SJCRH30 (cell line): ENCODE results near the gene OSBP. TPM values are rescaled to one million over a fixed set of nuclear protein-coding genes. Genes with fewer than 3 reads are reported as not detected.
"Not testable (repeated sequence)": the region's sequence is repeated elsewhere in the genome, so short reads cannot be mapped to it uniquely, and the experiment has no call there.

Source experiments
- DNase-seq, 2 experiments: peaks; one replicate each; pipeline ENCODE4 v3.0.0-alpha.2; 2015 to 2020
- H3K27ac ChIP-seq: fragments of 250-450 bp; sonication (Bioruptor Pico); 2 replicates; pipeline ENCODE4 v1.5.1; 2020; ENCODE audit warnings: mild to moderate bottlenecking, moderate library complexity
- H3K27me3 ChIP-seq: fragments of 250-450 bp; sonication (Bioruptor Pico); 2 replicates; pipeline ENCODE4 v1.5.1; 2020; ENCODE audit warnings: mild to moderate bottlenecking, moderate library complexity
- H3K36me3 ChIP-seq: fragments of 250-450 bp; sonication (Bioruptor Pico); 2 replicates; pipeline ENCODE4 v1.5.1; 2020; ENCODE audit warnings: mild to moderate bottlenecking, moderate library complexity
- H3K4me1 ChIP-seq: fragments of 250-450 bp; sonication (Bioruptor Pico); 2 replicates; pipeline ENCODE4 v1.5.1; 2020; ENCODE audit warnings: mild to moderate bottlenecking, moderate library complexity
- H3K4me3 ChIP-seq: fragments of 250-450 bp; sonication (Bioruptor Pico); 2 replicates; pipeline ENCODE4 v1.5.1; 2020; ENCODE audit warnings: mild to moderate bottlenecking, moderate library complexity
- H3K9me3 ChIP-seq: fragments of 250-450 bp; sonication (Bioruptor Pico); replicated peaks from 2 replicates; pipeline ENCODE4 v1.5.1; 2020; ENCODE audit warnings: mild to moderate bottlenecking, moderate library complexity
- total RNA-seq: library from RNA; depleted of rRNA; stranded (reverse); fragments of >200 nt; shearing (Covaris generic); gene quantifications from 2 replicates; pipeline ENCODE4 v1.2.3, GENCODE V29; 2014; rRNA removed

OSBP gene
- 17.2 and 20.0 TPM in 2 replicates for total RNA-seq

GRCh38 chr11:59615637-59616395 lies at the start of gene OSBP:
TSS of gene OSBP (minus strand) at chr11:59615774. CDS start at chr11:59615664, 110 bp downstream.
- Histone ChIP-seq H3K36me3 (no peaks in the 10 kb centered on the region), H3K27ac (peak within 1 kb of the TSS; percentile 29), H3K4me3 (peak within 1 kb of the TSS; percentile 83), H3K9me3 (no peaks in the 10 kb centered on the region), H3K4me1 (peaks cover 9% of the 10 kb centered on the region; the same call in 1 of the 2 replicates), H3K27me3 (no peaks in the 10 kb centered on the region)
- peak; percentile 98 to 99 for DNase-seq

- Histone ChIP-seq H3K36me3 (peaks cover 72% of the 10 kb centered on the region), H3K4me3 (no peak overlapping the region), H3K27ac (no peak overlapping the region), H3K4me1 (no peaks in the 10 kb centered on the region), H3K27me3 (no peaks in the 10 kb centered on the region), H3K9me3 (no peaks in the 10 kb centered on the region)
- no peak for DNase-seq
Observed at GRCh38 chr11:59660621-59661020, 45.0 kb upstream of the OSBP start.

GRCh38 chr11:59659981-59660380 lies 44.4 kb upstream of the OSBP start:
- H3K36me3 ChIP-seq = peaks cover 74% of the 10 kb centered on the region
- DNase-seq = no peak
- no peaks in the 10 kb centered on the region for H3K9me3 ChIP-seq
- H3K4me3 ChIP-seq = no peak overlapping the region
- H3K4me1 ChIP-seq = no peaks in the 10 kb centered on the region
- no peak overlapping the region for H3K27ac ChIP-seq
- no peaks in the 10 kb centered on the region for H3K27me3 ChIP-seq

GRCh38 chr11:59658036-59658435 lies 42.5 kb upstream of the OSBP start:
- Histone ChIP-seq H3K27ac (no peak overlapping the region), H3K4me1 (no peaks in the 10 kb centered on the region), H3K9me3 (no peaks in the 10 kb centered on the region), H3K36me3 (peaks cover 75% of the 10 kb centered on the region), H3K27me3 (no peaks in the 10 kb centered on the region), H3K4me3 (no peak overlapping the region)
- no peak for DNase-seq

GRCh38 chr11:59654893-59655292 lies 39.3 kb upstream of the OSBP start:
- Histone ChIP-seq H3K9me3 (no peaks in the 10 kb centered on the region), H3K27me3 (no peaks in the 10 kb centered on the region), H3K4me3 (no peak overlapping the region), H3K27ac (no peak overlapping the region), H3K36me3 (peaks cover 77% of the 10 kb centered on the region), H3K4me1 (no peaks in the 10 kb centered on the region)
- DNase-seq = no peak

GRCh38 chr11:59647245-59647980 lies 31.8 kb upstream of the OSBP start:
- H3K36me3 ChIP-seq = peaks cover 79% of the 10 kb centered on the region
- H3K9me3 ChIP-seq = no peaks in the 10 kb centered on the region
- H3K4me1 ChIP-seq = no peaks in the 10 kb centered on the region
- no peak overlapping the region for H3K27ac ChIP-seq
- no peak overlapping the region for H3K4me3 ChIP-seq
- H3K27me3 ChIP-seq = no peaks in the 10 kb centered on the region
- DNase-seq = no peak

GRCh38 chr11:59644528-59644927 lies 29.0 kb upstream of the OSBP start:
- Histone ChIP-seq H3K4me1 (no peaks in the 10 kb centered on the region), H3K27ac (no peak overlapping the region), H3K9me3 (no peaks in the 10 kb centered on the region), H3K4me3 (no peak overlapping the region), H3K36me3 (peaks cover 83% of the 10 kb centered on the region), H3K27me3 (no peaks in the 10 kb centered on the region)
- DNase-seq = no peak

- Histone ChIP-seq H3K4me1 (no peaks in the 10 kb centered on the region), H3K36me3 (peaks cover 81% of the 10 kb centered on the region), H3K4me3 (no peak overlapping the region), H3K27ac (no peak overlapping the region), H3K9me3 (no peaks in the 10 kb centered on the region), H3K27me3 (no peaks in the 10 kb centered on the region)
- DNase-seq = no peak
Observed at GRCh38 chr11:59643390-59643789, 27.8 kb upstream of the OSBP start.

- no peaks in the 10 kb centered on the region for H3K27me3 ChIP-seq
- no peak for DNase-seq
- H3K9me3 ChIP-seq = no peaks in the 10 kb centered on the region
- H3K27ac ChIP-seq = no peak overlapping the region
- H3K36me3 ChIP-seq = peaks cover 80% of the 10 kb centered on the region
- no peak overlapping the region for H3K4me3 ChIP-seq
- no peaks in the 10 kb centered on the region for H3K4me1 ChIP-seq
Observed at GRCh38 chr11:59641156-59641555, 25.6 kb upstream of the OSBP start.

GRCh38 chr11:59630493-59630892 lies 14.9 kb upstream of the OSBP start:
- Histone ChIP-seq H3K36me3 (no peaks in the 10 kb centered on the region), H3K27ac (no peak overlapping the region), H3K27me3 (no peaks in the 10 kb centered on the region), H3K9me3 (no peaks in the 10 kb centered on the region), H3K4me1 (no peaks in the 10 kb centered on the region), H3K4me3 (no peak overlapping the region)
- DNase-seq = no peak

- Histone ChIP-seq H3K4me1 (no peaks in the 10 kb centered on the region), H3K27me3 (no peaks in the 10 kb centered on the region), H3K4me3 (no peak overlapping the region), H3K36me3 (no peaks in the 10 kb centered on the region), H3K9me3 (no peaks in the 10 kb centered on the region), H3K27ac (no peak overlapping the region)
- DNase-seq = no peak
Observed at GRCh38 chr11:59629996-59630395, 14.4 kb upstream of the OSBP start.

- not testable (repeated sequence) for H3K9me3 ChIP-seq, H3K27ac ChIP-seq, DNase-seq, H3K36me3 ChIP-seq, H3K4me1 ChIP-seq, H3K27me3 ChIP-seq, H3K4me3 ChIP-seq
Observed at GRCh38 chr11:59626969-59627368, 11.4 kb upstream of the OSBP start.

- no peak for DNase-seq
- Histone ChIP-seq H3K4me3 (no peak overlapping the region), H3K4me1 (no peaks in the 10 kb centered on the region), H3K27me3 (no peaks in the 10 kb centered on the region), H3K9me3 (no peaks in the 10 kb centered on the region), H3K27ac (no peak overlapping the region), H3K36me3 (no peaks in the 10 kb centered on the region)
Observed at GRCh38 chr11:59625703-59626102, 10.1 kb upstream of the OSBP start.

- Histone ChIP-seq H3K4me1 (peaks cover 4% of the 10 kb centered on the region; the same call in 1 of the 2 replicates), H3K27me3 (no peaks in the 10 kb centered on the region), H3K27ac (no peak overlapping the region), H3K36me3 (no peaks in the 10 kb centered on the region), H3K9me3 (no peaks in the 10 kb centered on the region), H3K4me3 (no peak overlapping the region)
- no peak for DNase-seq
Observed at GRCh38 chr11:59617876-59618275, 2.3 kb upstream of the OSBP start.

GRCh38 chr11:59616396-59616982 lies 915 bp upstream of the OSBP start:
- no peaks in the 10 kb centered on the region for H3K9me3 ChIP-seq
- H3K27ac ChIP-seq = peak overlapping the region; percentile 26
- peak overlapping the region; percentile 83 for H3K4me3 ChIP-seq
- no peak for DNase-seq
- no peaks in the 10 kb centered on the region for H3K36me3 ChIP-seq
- no peaks in the 10 kb centered on the region for H3K27me3 ChIP-seq
- H3K4me1 ChIP-seq = peaks cover 9% of the 10 kb centered on the region; the same call in 1 of the 2 replicates
